Fibroblast of lung (primary cell): ENCODE data around the gene IRF9.

ENCODE experiments used
- CTCF ChIP-seq, 2 donors: IDR thresholded peaks in 1 of 2; conservative IDR thresholded peaks in 1 of 2; 1 replicate in 1 of 2; 2 replicates in 1 of 2; pipeline ENCODE4 v1.5.1; 2011 to 2012; ENCODE audit warnings: low read length in 2 of 2, control low read depth in 1 of 2, inconsistent platforms in 1 of 2, low read depth in 1 of 2, mild to moderate bottlenecking in 1 of 2
- EZH2 ChIP-seq: IDR thresholded peaks from 2 replicates; pipeline ENCODE4 v1.5.1; 2012; ENCODE audit warnings: low read length, control low read depth, mild to moderate bottlenecking; ENCODE audit errors: missing control alignments

- no peak for TF ChIP-seq CTCF (conservative IDR thresholded peaks at IDR 0.05 in 1 of 2, IDR thresholded peaks at IDR 0.05 in 1 of 2; ENCODE audit: low read depth in 1 of 2, low read length in 2 of 2)
- no peak for TF ChIP-seq EZH2
Measured at GRCh38 chr14:24197056-24197450, 36.0 kb downstream of the IRF9 start.
